Measurements from ENCODE around the gene WBP11. TPM values are rescaled to one million over a fixed set of nuclear protein-coding genes. Genes with fewer than 3 reads are reported as not detected.

WBP11 gene
- total RNA-seq (2021; ENCODE audit: unreplicated experiment) (67.4 TPM), Bru-seq, nascent RNA (percentile 95 among the genes with signal in this experiment), BruChase-seq, experiment 1, labeled RNA remaining after a 6-hour chase (percentile 95 among the genes with signal in this experiment), BruChase-seq, experiment 2, labeled RNA remaining after a 2-hour chase (percentile 93 among the genes with signal in this experiment)
- polyA plus RNA-seq (2012): 29.7 and 34.0 TPM in 2 replicates
- long read RNA-seq, full-length matches to known transcripts: 19 of 50 reads
- long read RNA-seq, partial matches to known transcripts: 28 of 50 reads
- long read RNA-seq, other reads (novel, unspliced or antisense): 3 of 50 reads

DNA sequence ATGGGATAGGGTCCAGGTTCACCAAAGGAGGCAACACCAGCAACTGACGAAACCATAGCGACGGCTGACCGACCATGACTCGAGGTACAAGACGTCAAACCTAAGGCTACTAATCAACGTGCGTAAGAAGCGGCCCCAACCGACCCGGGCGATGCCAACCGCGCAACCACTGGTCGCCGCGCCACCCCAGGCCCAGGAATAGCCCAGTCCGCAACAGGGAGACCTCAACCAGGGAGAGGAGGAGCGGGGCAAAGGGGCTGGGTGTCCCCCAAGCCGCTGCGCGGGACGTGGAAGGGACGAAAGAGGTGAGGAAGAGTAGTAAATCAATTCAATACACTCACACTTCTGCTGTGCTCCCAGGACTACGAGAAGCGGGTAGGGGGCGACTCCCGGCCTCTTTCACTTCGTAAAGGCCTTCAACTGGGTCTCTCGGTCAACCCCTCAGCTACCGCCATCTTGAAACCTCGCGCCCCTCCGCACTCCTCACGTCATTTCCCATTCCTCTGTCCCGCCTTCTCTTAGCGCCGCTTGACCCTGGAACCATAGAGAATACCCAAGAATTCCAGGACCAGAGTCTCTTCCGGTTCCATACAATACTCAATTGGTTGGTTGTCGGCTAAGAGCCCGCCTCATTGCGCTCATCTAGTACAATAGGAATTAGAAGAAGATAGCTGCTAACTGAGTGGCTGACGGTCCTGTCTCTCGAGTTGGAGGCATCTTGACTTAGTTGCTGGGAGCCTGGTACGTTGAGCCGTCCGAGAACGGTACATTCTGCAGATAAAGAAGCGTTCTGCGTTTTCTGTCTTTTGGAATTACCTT is at the start of gene WBP11, which contains the start of gene C12orf60:
WBP11 (minus strand) TSS at position 468 of the 819 bp plus-strand sequence. CDS start 2,095 bp downstream, outside the sequence.
C12orf60 (plus strand) TSS at position 660 of the 819 bp plus-strand sequence. CDS start 19,266 bp downstream, outside the sequence.
- Histone ChIP-seq H3K79me2 (ENCODE audit: insufficient read depth, low read length) (peaks cover 59% of the 10 kb centered on the region), H2AFZ (ENCODE audit: low read depth, low read length, poor library complexity, severe bottlenecking) (peak within 1 kb of the TSS; percentile 25), H3K27me3 (ENCODE audit: insufficient read depth, low read length) (no peaks in the 10 kb centered on the region), H3K9me3 (ENCODE audit: control insufficient read depth in 1 of 2, insufficient read depth in 1 of 2, low read depth in 1 of 2, low read length in 2 of 2) (no peaks in the 10 kb centered on the region), H3K4me3 (replicated peaks in 1 of 2; ENCODE audit: low read depth in 1 of 2, low read length in 2 of 2) (peak within 1 kb of the TSS; percentile 86 to 94), H3K9me2 (ENCODE audit: insufficient read depth) (no peaks in the 10 kb centered on the region), H4K20me1 (ENCODE audit: insufficient read depth) (no peaks in the 10 kb centered on the region), H3K9ac (ENCODE audit: low read length) (peak within 1 kb of the TSS; percentile 95), H3K36me3 (ENCODE audit: control insufficient read depth in 1 of 2, insufficient read depth in 2 of 2, low read length in 2 of 2) (peaks cover 12 to 14% of the 10 kb centered on the region in 2 experiments), H3K27ac (ENCODE audit: low read depth, low read length) (peak within 1 kb of the TSS; percentile 79), H3K4me1 (ENCODE audit: control insufficient read depth in 1 of 2, insufficient read depth in 2 of 2, low read length in 2 of 2) (peaks cover 6 to 15% of the 10 kb centered on the region in 2 experiments; a peak in 3 of 4 replicates), H3K4me2 (ENCODE audit: low read length) (peak within 1 kb of the TSS; percentile 75)
- CTCF ChIA-PET: interaction anchor here (0.9 to 1.4 kb wide), 4 partner anchors 9 to 729 kb away, joined by 3 to 5 read pairs (median 4); no protein-coding TSS in a partner anchor
- BruUV-seq (replicated peaks): TSS peak; percentile 60
- POLR2A ChIA-PET: interaction anchor here (1.5 to 2.2 kb wide), 5 partner anchors 8 to 198 kb away, joined by 4 to 13 read pairs (median 7); a partner anchor contains a TSS
- TF ChIP-seq MAX (IDR thresholded peaks at IDR 0.05) (peak; percentile 48), EZH2 (IDR thresholded peaks at IDR 0.05) (no peak), SIN3A (IDR thresholded peaks at IDR 0.05; ENCODE audit: low read depth) (peak; percentile 62; the same call in 1 of the 2 replicates), ZFX (IDR thresholded peaks at IDR 0.05) (peak; percentile 50; the same call in 1 of the 2 replicates), ELF1 (IDR thresholded peaks at IDR 0.05; ENCODE audit: borderline replicate concordance, low read depth) (peak; percentile 7; the same call in 1 of the 2 replicates), SP1 (IDR thresholded peaks at IDR 0.05; ENCODE audit: low read depth) (peak; percentile 92), POLR2AphosphoS5 (IDR thresholded peaks at IDR 0.05; ENCODE audit: low read depth, low read length) (peak; percentile 95), FOSL1 (IDR thresholded peaks at IDR 0.05; ENCODE audit: low read depth) (no peak), POLR2A (IDR thresholded peaks at IDR 0.05; ENCODE audit: borderline replicate concordance, extremely low read depth, insufficient read depth, insufficient read length) (peak; percentile 95), YY1 (IDR thresholded peaks at IDR 0.05; ENCODE audit: extremely low read depth, insufficient replicate concordance, low read depth, low read length) (peak; percentile 93)
- ATAC-seq (peak; percentile 99), DNase-seq (ENCODE audit: low read depth, low spot score) (peak; percentile 98)
- RAD21 ChIA-PET (ENCODE audit: low non-redundant PET in 1 of 2, low total read pairs in 2 of 2, uncharacterized antibody in 2 of 2, unreplicated experiment in 2 of 2): no interaction called here
- intact Hi-C loops (cut with micrococcal nuclease): no loop called here
